Measurements from ENCODE around the gene UGCG.
"Not testable (repeated sequence)": the region's sequence is repeated elsewhere in the genome, so short reads cannot be mapped to it uniquely, and the experiment has no call there.

UGCG gene

DNA sequence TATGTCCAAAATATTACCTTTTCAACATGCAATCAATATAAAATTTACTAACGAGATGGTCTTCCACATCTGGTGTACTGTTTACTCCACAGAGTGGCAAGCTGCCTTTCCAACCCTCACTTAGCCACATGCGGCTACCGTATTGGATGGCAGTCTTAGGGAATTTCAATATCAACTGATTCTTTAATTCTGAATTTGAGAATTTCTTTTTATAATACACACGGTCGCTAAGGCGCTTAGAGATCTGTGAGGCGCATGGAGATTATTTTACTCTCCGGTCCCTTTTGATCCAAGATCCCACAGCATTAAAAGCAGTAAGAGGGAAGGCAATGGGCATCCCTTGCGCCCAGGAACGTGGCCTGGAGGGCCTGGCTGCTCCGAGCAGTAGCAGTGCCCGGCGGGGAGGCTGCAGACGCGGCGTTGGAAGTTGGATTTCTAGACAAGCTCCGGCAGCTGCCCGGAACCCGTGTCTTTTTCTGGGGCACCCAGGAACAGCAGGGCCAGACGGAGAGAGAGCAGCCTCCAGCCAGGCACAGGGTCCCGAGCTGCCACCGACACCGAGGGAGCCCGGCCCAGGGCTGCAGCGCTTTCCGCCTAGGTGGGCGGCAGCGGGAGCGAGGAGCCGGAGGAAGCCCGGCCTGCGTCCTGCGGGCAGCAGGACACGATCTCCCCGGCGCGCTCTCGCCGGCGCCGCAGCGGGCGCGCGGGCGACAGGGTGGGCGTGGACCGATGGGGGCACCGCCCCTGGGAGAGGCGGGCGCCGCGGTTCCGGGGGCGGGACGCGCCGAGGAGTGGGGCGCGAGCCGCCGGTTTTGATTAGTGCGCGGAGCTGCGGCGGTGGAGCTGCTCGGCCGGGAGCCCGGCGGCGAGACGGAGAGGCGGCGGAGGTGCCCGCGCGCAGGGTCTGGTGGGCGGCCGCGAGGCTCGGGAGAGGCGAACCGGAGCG lies at the start of gene UGCG:
Gene UGCG, plus strand, starts transcription at position 819 of the 946 bp plus-strand sequence. CDS start 402 bp downstream, outside the sequence.
- DNase-seq = peak; percentile 53

DNA sequence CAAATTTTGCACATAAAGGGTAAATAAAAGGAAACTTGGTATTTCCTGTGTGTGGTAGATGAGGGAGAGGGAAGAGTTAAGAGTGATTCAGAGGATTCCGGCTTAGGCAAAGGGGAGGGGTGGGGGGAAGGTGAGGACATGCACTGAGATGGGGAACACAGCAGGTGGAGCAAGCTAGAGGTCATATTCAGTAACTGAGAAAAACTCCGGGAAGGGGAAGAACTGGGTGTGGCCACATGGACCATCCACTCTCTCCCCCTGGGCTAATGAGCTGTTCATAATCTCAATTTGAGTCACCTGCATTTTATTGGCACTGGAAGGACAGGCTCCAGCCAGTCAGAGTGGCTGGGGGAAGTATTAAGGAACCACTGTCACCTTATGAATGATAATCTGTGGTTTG lies 45.1 kb upstream of the UGCG start:
- DNase-seq = no peak

DNA sequence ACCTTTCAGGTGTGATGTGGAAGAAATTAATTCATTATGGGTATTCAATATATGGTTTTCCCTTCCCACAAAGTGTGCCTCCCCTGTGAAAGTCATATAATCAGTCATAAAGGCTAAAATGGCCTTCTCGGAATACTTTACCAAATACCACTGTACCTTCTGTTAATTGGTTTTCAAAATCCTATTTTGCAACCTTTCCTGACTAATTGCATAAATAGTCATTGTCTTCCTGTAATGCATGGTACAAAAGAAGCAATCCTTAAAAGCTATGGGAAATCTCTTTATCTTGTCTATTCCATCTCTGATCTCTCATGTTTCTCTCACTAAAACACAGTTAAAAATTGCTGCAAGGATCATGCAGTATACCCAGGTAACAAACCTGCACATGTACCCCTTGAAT lies 44.3 kb upstream of the UGCG start:
- DNase-seq = no peak

DNA sequence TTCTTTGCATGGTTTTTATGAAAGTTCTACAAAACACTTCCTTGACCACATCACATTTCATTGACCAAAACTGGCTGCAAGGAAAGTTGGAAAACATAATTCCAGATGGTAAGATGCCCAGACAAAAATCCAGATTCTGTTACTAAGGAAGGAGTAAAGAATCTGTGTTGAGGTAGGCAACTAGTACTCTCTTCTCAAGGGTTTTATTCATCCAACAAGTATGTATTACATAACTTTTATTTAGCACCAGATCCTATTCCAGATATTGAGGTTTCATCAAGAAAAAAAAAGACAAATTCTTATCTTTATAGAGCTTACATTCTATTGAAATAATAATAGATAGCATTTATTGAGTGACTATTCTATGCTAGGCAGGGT lies 43.2 kb upstream of the UGCG start:
- no peak for DNase-seq

DNA sequence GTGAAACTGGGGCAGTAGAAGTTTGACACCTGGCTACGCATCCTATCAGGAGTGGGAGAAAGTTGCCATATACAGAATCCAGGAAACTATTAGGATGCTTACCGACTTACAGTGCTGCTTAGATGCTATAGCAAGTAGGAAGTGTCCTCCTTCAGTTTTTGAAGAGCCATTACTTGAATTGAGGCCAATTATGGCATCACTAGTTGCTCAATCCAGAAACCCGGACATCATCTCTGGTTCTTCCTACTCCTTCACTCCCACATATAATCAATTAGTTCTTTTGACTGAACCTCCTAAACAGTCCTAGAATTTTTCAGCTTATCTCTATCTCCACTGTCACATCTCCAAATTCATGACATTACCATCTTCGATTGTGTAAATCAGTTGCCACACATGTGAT lies 41.8 kb upstream of the UGCG start:
- no peak for DNase-seq

DNA sequence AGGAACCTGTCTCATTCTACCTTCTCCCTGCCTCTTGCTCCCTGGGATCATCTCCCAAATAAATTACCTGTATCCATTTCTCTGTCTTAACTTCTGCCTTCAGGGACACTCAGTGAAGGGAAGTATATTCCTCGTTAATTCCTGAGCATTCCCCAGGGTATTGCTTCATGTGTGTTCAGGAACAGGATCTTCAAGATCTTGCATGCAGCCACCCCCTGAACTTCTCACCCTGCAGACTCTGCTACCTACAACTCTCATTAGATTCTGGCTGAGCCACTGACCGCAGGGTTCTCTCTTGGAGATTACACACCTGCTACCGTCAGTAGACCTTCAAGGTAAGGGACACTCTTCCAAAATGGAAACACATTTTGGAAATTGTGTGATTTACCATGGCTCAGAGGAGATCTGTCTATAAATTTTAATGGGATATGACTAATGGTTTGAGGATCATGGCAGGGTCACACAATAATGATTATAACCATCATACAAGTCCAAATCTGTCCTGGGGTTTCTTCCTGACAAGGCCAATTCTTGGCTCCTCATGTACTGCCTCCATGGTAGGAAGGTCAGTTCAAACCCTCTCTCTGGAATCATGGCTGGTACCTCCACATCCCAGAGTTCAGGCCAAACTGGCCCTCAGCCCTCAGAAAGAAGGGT lies 38.9 kb upstream of the UGCG start:
- DNase-seq = no peak

DNA sequence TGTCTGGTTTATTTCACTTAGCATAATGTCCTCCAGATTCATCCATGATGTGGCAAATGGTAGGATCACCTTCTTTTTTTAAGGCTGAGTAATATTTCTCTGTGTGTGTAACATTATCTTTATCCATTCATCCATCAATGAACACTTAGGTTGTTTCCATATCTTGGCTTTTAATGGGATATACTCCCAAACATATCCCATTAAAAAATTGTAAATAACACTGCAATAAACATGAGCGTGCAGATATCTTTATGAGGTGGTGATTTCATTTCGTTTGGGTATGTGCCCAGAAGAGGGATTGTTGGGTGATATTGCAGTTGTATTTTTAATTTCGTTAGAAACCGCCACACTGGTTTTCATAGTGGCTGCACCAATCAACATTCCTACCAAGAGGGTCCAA lies 36.2 kb upstream of the UGCG start:
- no peak for DNase-seq

DNA sequence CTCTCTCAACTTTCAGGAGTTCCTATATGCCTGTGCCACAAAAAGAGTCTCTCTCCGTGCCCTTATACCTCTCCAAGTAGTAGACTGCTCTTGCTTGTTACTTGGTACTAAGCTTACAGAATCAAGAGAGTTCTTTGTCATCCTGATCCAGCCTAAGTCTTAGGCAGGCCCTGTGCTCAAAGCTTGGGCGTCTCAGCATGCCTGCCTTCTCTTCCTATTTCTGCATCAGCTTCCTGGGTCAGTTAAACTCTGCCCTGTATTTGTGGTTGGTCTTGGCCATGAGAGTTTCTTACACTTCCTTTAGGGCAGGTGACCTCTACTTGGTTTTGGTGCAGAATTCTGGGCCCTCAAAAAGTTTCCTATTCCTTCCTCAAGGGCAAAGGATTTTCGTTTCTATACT lies 33.0 kb upstream of the UGCG start:
- DNase-seq = no peak

DNA sequence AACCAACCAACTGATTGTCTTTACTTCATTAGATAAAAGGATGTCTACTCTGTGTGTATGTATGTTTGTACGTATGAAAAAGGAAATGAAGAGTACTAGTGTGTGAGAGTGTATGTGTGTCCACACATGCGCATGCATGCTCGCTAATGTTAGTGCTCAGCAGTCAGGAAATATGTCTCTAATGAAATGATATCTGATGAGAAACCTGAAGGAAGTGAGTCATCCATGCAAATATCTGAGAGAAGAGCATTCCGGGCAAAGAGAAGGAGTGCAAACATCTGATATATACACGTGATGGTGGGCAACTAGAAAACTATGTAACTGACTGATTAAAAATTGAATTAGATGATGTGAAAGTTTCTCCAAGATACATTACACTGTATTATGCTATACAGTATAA lies 29.6 kb upstream of the UGCG start:
- DNase-seq = no peak

DNA sequence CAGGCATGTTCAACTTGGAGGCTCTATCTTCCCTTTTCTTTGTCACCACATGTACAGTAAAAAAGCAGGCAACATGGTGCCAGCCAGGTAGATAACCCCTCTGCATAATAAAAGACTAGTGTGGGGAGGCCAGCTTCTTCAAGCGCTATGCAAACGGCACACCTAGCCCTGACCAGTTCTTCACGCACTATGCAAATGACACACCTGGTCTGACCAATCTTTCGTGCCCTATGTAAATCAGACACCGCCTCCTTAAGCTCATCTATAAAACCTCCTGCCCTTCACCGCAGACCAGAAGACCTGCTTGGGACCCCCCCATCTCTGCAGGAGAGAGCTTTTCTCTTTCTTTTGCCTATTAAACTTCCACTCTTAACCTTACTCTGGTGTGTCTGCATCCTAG lies 28.1 kb upstream of the UGCG start:
- DNase-seq = no peak

DNA sequence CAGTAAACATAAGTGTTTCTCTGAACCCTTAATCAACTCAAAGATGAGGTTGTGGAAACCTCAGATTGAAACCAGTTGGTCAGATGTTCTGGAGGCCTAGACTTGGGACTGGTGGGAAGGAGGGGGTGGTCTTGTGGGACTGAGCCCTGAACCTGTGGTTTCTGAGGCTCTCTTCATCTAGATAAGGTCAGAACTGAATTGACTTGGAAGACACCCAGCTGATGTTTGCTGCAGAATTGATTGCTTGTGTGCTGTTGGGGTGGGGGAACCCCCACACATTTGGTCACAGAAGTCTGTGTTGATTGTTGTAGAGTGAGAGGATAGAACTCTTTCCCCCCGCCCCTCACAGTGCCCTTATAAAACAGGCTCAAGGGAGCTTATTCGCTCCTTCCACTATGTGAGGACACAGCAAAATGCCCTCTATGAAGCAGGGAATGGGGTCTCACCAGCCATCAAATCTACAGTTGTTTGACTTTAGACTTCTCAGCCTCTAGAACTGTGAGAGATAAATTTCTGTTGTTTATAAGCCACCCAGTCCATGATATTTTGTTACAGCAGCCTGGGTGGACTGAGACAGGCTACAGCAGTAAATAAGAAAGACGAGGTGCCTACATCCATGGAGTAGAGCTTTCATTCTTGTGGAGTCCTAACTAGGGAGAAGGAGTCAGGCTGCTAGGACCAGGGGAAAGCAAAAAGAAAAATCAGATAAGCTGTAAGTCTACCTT lies 25.7 kb upstream of the UGCG start:
- no peak for DNase-seq

DNA sequence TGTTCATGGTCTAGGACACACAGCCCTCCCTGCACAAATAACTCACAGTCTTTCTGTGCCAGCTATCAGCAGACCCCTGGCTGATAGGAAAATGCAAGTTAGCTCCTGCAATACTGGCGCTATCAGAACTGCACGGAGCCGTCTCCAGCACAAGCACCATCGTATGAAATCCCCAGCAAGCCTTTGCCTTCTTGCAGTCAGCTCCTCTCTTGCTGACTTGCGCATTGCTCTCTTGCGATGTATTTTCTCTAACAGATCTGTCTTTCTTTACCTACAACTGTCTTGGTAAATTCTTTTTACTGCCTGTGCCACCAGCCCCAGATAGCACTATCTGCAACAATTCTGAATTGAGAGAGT lies 25.1 kb upstream of the UGCG start:
- DNase-seq = no peak

DNA sequence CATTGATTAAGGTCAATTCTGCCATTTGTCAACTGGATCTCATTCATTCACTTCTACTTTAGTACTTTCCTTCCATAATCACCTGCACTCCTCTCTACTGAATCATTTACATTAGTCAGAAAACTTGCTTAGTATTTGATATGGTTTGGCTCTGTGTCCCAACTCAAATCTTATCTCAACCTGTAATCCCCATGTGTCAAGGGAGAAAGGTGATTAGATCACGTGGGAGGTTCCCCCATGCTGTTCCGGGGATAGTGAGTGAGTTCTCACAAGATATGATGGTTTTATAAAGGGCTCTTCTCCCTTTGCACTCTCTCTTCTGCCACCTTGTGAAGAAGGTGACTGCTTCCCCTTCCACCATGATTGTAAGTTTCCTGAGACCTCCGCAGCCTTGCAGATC lies 23.7 kb upstream of the UGCG start:
- no peak for DNase-seq

DNA sequence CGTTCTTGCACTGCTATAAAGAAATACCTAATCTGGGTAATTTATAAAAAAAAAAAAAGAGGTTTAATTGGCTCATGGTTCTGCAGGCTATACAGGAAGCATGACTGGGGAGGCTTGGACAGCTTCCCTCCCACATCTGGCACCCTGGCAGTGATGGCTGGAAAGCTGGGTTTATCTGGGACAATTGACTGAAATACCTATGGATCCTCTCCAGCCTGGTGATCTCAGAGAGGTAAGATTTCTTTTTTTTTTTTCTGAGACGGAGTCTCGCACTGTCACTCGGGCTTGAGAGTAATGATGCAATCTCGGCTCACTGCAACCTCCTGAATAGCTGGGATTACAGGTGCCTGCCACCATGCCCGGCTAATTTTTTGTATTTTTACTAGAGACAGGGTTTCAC lies 22.7 kb upstream of the UGCG start:
- no peak for DNase-seq

DNA sequence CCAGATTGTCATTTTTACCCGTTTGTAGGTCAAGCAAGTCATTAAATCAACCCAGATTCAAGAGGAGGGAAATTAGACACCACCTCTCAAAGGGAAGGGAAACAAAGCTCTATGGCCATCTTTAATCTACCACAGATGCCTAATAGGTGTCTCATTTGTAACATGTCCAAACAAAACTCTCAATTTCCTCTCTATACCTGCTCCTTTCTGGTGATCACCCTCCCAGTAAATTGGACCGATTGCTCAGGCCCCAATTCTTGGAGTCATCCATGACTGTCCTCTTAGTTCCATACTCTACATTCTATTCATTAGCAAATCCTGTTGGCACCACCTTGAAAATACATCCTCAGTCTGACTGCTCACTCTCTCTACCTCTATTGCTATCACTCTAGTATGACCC lies 22.1 kb upstream of the UGCG start:
- no peak for DNase-seq

DNA sequence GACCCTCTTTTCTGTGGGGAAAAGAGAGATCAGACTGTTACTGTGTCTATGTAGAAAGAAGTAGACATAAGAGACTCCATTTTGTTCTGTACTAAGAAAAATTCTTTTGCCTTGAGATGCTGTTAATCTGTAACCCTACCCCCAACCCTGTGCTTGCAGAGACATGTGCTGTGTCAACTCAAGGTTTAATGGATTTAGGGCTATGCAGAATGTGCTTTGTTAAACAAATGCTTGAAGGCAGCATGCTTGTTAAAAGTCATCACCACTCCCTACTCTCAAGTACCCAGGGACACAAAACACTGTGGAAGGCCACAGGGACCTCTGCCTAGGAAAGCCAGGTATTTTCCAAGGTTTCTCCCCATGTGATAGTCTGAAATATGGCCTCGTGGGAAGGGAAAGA lies 21.3 kb upstream of the UGCG start:
- DNase-seq = not testable (repeated sequence)

DNA sequence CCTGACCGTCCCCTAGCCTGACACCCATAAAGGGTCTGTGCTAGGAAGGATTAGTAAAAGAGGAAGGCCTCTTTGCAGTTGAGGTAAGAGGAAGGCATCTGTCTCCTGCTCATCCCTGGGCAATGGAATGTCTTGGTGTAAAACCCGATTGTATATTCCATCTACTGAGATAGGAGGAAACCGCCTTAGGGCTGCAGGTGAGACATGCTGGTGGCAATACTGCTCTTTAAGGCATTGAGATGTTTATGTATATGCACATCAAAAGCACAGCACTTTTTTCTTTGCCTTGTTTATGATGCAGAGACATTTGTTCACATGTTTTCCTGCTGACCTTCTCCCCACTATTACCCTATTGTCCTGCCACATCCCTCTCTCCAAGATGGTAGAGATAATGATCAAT lies 20.9 kb upstream of the UGCG start:
- DNase-seq = not testable (repeated sequence)

DNA sequence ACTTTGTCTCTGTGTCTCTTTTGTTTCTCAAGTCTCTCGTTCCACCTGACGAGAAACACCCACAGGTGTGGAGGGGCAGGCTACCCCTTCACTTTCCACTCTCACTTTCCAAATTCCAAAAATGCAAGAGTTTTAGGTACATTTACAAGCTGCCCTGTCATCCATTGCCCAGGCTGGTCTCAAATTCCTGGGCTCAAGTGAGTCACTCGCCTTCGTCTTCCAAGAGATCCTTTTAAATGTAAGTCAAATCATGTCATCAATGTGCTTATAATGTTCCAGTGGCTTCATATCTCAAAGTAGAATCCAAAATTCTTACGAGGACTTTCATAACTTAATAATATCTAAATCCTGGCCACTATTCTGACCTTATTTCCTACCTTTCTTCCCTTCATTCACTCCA lies 20.4 kb upstream of the UGCG start:
- no peak for DNase-seq

DNA sequence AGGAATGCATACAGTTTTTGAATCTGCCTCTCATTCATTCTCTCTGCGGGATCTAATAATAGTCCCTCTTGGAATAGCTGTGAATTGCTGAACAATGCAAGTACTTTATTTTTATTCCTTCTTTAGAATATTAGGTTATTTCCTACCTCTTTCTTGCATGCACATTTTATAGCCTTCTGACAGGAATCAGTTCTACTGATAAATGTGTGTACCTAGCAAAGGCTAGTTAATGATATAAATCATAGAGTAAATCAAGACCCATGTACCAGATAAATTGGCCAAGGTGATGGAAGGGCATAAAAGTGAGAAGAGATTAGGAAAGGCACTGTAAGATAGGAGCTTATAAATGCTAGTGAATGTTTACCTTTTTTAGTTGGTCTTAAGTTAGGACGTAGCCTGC lies 19.2 kb upstream of the UGCG start:
- no peak for DNase-seq

DNA sequence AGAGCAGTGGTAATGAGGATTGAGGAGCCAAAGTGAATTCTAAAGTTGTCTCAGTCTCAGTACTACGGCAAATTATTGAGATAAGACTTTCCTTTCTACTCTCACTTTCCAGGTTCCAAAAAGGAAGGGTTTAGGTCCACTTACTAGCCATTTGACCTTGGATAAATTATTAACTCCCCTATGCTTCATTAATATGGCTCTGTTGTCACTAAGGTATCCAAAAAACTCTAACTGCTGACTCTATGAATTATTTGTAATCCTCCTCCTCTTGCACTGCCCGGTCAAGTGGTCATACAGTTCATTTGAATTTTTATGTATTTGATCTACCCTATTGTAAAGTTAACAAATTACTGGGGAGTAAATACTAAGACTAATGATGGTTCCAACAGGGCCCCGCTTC lies 17.7 kb upstream of the UGCG start:
- no peak for DNase-seq

DNA sequence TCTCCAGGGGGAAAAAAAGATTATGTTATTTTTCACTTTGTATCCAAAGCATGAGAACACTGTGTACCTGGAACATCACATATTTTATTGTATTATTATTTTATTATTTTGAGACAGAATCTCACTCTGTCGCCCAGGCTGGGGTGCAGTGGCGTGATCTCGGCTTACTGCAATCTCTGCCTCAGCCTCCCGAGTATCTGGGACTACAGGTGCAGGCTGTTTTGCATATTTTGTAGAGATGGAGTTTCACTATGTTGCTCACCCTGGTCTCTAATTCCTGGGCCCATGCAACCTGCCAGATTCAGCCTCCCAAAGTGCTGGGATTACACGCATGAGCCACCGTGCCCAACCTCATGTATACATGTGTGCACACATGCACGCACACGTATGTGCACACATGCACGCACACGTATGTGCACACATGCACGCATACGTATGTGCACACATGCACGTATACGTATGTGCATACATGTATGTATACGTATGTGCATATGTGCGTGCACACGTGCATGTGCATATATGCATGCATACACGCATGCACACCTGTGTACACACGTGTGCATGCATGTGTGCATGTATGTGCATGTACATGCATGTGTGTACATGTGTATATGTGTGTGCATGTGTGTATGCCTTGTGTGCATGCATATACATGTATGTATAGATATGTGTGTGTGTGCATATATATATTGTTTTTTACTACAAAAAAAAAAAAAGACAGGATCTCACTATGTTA lies 9.5 kb upstream of the UGCG start:
- no peak for DNase-seq

DNA sequence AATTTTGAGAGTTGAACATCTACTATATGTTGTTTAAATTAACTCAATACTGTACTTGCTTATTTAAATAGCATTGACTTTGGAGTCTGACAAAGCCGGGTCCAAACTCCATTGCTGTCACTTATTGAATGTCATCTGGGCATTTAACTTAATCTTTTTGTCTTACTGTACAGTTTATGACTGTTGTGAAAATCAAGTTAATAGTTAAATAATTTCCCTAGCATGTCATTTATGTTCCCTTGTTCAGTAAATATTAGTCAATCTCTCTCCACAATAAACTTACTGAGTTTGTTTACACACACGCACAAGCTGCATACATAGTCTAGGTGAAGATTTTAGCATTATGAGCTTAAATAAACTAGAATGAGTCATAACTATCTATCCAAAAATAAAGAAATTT lies 6.3 kb upstream of the UGCG start:
- no peak for DNase-seq

DNA sequence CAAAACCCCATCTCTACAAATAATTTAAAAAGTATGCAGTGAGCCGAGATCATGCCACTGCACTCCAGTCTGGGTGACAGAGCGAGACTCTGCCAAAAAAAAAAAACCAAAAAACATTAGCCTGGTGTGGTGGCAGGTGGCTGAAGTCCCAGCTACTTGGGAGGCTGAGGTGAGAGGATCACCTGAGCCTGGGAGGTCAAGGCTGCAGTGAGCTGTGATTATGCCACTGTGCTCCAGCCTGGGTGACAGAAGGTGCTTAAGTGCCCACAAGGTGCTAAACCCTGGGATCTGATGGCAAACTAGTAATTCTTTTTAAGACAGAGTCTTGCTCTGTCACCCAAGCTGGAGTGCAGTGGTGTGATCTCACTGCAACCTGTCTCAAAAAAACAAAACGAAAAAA lies 5.7 kb upstream of the UGCG start:
- DNase-seq = not testable (repeated sequence)
